ENCODE data around the gene NOSIP.

The NOSIP gene

DNA sequence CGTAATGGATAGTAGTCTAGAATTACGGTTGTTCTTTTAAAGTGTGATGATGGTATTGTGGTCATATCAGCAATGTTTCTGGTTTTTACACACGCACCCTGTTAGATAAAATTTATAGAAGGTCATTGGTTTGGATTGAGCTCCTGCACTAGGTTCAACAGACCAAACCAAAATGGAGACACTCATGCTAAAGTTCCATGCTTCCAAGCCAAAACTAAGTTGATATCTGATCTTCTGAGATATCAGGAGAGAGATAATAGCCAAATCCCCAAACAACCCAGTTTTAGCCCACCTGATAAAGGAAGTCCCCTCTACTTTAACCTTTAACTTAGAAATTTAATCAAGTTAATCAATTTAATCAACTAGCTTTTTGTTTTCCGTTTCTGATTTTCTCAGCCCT is 1.2 kb downstream of the NOSIP start:
- TF ChIP-seq ZFX (IDR thresholded peaks at IDR 0.05): no peak
- no peak for TF ChIP-seq CTCF (conservative IDR thresholded peaks at IDR 0.05)
- H3K27ac ChIP-seq: no peak overlapping the region

- TF ChIP-seq CTCF (conservative IDR thresholded peaks at IDR 0.05) (no peak), ZFX (IDR thresholded peaks at IDR 0.05) (no peak)
- H3K27ac ChIP-seq: no peak overlapping the region
These were observed 6.1 kb downstream of the NOSIP start for GRCh38 chr19:49574206-49574755.

DNA sequence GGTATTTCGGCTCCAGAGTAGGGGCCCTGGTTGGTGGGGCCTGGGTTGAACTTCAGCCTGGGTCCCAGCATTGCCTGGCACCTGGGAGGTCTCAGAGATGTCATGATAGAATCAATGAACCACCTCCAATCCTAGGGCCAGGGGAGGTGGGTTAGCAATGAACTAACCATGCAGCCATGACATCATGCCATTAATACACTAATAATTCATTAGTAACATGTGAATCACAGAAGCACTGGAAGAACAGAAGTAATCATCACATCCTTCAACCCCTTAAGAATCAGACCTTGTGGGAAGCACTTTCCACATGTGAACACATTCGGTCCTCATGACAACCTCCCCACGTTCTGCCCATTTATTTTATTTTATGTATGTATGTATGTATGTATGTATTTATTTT is 6.9 kb downstream of the NOSIP start:
- TF ChIP-seq ZFX (IDR thresholded peaks at IDR 0.05) (no peak), CTCF (conservative IDR thresholded peaks at IDR 0.05) (no peak)
- no peak overlapping the region for H3K27ac ChIP-seq

DNA sequence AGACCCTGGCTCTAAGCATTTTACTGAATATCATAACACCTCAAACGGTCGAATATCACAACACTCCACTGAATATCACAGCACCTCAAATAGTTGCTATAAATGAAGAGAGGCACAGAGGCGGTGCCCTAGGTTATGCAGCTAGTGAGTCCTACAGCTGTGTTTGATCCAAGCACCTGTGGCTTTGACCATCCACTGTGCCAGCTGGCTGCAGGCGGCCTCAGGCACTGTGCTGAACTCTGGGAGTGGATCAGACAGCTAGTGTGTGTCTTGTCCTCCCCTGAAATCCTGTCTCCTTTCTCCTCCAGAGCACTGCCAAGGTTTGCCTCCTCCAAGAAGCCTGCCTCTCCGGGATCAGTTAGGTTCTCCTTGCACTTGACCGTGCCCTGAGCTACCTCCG is 7.3 kb downstream of the NOSIP start:
- no peak overlapping the region for H3K27ac ChIP-seq
- TF ChIP-seq ZFX (IDR thresholded peaks at IDR 0.05) (no peak), CTCF (conservative IDR thresholded peaks at IDR 0.05) (no peak)

GRCh38 chr19:49570997-49571676 is 9.2 kb downstream of the NOSIP start:
- TF ChIP-seq ZFX (IDR thresholded peaks at IDR 0.05) (no peak), CTCF (conservative IDR thresholded peaks at IDR 0.05) (no peak)
- no peak overlapping the region for H3K27ac ChIP-seq

DNA sequence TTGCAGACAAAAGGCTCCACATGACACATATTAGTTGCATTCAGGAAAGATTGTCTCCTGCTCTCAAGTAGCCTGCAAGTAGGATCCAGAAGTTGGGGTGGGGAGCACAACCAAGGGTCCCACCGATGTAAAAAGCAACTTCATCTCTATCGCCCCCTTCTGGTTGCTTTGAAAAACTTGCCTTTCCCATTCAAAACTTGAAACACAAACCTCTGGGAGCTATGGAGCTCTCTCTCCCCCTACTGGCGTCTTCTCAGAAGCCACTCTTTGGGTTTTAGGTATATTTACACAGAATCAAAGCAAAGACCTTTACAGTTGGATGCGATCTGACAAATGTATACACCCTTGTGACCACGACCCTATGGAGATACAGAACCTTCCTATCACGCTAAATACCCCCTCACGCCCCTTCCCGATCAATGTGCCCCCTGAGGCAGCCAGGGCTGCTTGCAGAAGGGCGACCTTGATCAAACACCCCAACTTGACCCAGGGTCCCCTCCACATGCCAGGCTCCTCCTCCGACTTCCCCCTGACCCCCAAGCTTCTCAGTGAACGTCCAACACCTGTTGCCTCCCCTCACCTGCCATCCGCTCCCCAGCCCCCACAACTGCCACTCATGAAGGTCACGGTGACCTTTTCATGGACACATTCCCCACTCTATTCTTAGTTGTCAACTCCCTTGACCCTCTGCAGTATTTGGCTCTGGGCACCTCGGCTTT is 10.1 kb downstream of the NOSIP start:
- H3K27ac ChIP-seq: no peak overlapping the region
- TF ChIP-seq CTCF (conservative IDR thresholded peaks at IDR 0.05) (peak; percentile 99), ZFX (IDR thresholded peaks at IDR 0.05) (no peak)

DNA sequence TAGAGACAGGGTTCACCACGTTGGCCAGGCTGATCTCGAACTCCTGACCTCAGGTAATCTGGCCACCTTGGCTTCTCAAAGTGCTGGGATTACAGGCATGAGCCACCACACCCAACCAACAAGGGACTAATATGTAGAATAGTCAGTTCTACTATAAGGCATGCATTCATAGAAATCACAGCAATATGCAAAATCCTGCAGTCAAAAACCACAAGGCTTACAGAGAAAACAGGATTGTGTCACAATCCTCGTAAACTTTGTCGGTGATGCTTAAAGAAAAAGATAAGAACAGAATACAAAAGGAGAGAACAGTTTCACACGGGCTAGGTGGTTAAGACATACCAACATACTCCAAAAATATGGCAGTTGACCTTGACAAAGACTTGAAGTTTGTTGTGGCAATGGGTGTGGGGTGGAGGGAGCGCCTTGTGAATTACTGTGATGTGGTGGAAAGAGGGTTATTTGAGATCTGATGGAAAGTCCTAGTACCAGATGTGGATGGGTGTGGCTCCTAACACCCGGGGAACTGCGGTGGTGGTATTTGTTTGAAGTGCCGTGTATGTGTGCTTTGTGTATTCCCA is 12.4 kb downstream of the NOSIP start:
- no peak for TF ChIP-seq ZFX (IDR thresholded peaks at IDR 0.05)
- no peak for TF ChIP-seq CTCF (conservative IDR thresholded peaks at IDR 0.05)
- no peak overlapping the region for H3K27ac ChIP-seq

All from C4-2B (cell line).